Endothelial cell of umbilical vein (primary cell): Measurements from ENCODE around the gene OMD. TPM values are rescaled to one million over a fixed set of nuclear protein-coding genes. Genes with fewer than 3 reads are reported as not detected.

Experiments
- BruUV-seq: library from RNA; stranded (reverse); fragments of 400-500 nt; replicated peaks from 2 replicates; lab custom pipeline; 2021; lab: Mats Ljungman, UMichigan
- CTCF ChIA-PET: fragments of 300-600, 350-600 bp; sonication (Branson Sonifier 250); formaldehyde crosslinking; loops from one replicate; lab custom pipeline; 2021; ENCODE audit warnings: antibody characterized with exemption, inconsistent platforms; lab: Charles Lee
- POLR2A ChIA-PET: fragments of 300-600, 350-600 bp; sonication (Branson Sonifier 250); formaldehyde crosslinking; loops from one replicate; lab custom pipeline; 2021; ENCODE audit warnings: antibody characterized with exemption, inconsistent platforms; lab: Charles Lee
- DNase-seq: peaks from one replicate; pipeline ENCODE4 v3.0.0-alpha.2; 2011; ENCODE audit warnings: low read depth, low spot score
- FAIRE-seq: peaks from 2 replicates; lab custom pipeline; 2011; peaks lifted over from hg19 to GRCh38; lab: Jason Lieb, UNC
- H2AFZ ChIP-seq: 2 replicates; pipeline ENCODE4 v1.6.0; 2012; ENCODE audit warnings: low read depth, low read length, control low read depth, inconsistent platforms
- H3K27ac ChIP-seq: 2 replicates; pipeline ENCODE4 v1.5.1; 2011; ENCODE audit warnings: low read depth, mild to moderate bottlenecking, control low read depth, low read length, moderate library complexity; ENCODE audit not compliant: insufficient read depth
- H3K27me3 ChIP-seq, 2 experiments: 2 replicates each; pipeline versions ENCODE4 v1.6.0 to v1.6.1; 2011; ENCODE audit warnings: low read length in 2 of 2, mixed read lengths in 1 of 2; ENCODE audit not compliant: control insufficient read depth in 2 of 2, insufficient read depth in 2 of 2
- H3K36me3 ChIP-seq, 2 experiments: 2 replicates in 1 of 2; 3 replicates in 1 of 2; pipeline ENCODE4 v1.5.1; 2011; ENCODE audit warnings: low read length in 2 of 2, mild to moderate bottlenecking in 1 of 2, moderate library complexity in 1 of 2; ENCODE audit not compliant: control insufficient read depth in 2 of 2, insufficient read depth in 2 of 2; ENCODE audit errors: extremely low read depth in 1 of 2
- H3K4me1 ChIP-seq: 3 replicates; pipeline ENCODE4 v1.5.1; 2011; ENCODE audit warnings: mild to moderate bottlenecking, low read length; ENCODE audit not compliant: control insufficient read depth, insufficient read depth; ENCODE audit errors: extremely low read depth
- H3K4me2 ChIP-seq: 2 replicates; pipeline ENCODE4 v1.6.1; 2011; ENCODE audit warnings: low read length, control low read depth, mixed read lengths; ENCODE audit not compliant: insufficient read depth
- H3K4me3 ChIP-seq, 3 experiments: fragments of 200-600 bp in 1 of 3; sonication (generic), shearing (Covaris generic) in 1 of 3; replicated peaks in 1 of 3; 2 replicates each; pipeline ENCODE4 v1.5.1; 2011 to 2016; ENCODE audit warnings: control low read depth in 3 of 3, low read length in 3 of 3, mild to moderate bottlenecking in 2 of 3, inconsistent platforms in 1 of 3, low read depth in 1 of 3, moderate library complexity in 1 of 3; ENCODE audit not compliant: insufficient read depth in 1 of 3
- H3K79me2 ChIP-seq: 2 replicates; pipeline ENCODE4 v1.6.0; 2012; ENCODE audit warnings: low read length, inconsistent platforms; ENCODE audit not compliant: control insufficient read depth, insufficient read depth
- H3K9ac ChIP-seq: replicated peaks from 2 replicates; pipeline ENCODE3; 2011; ENCODE audit warnings: low read length, control low read depth; ENCODE audit not compliant: insufficient read depth; ENCODE audit errors: extremely low read depth
- H3K9me1 ChIP-seq: replicated peaks from 3 replicates; pipeline ENCODE4 v1.6.0; 2011; ENCODE audit warnings: mild to moderate bottlenecking, low read length; ENCODE audit not compliant: control insufficient read depth, insufficient read depth; ENCODE audit errors: extremely low read depth
- H3K9me3 ChIP-seq: replicated peaks from 2 replicates; pipeline ENCODE4 v1.5.1; 2012; ENCODE audit warnings: low read length, inconsistent platforms; ENCODE audit not compliant: control insufficient read depth, insufficient read depth
- H4K20me1 ChIP-seq: replicated peaks from 2 replicates; pipeline ENCODE3; 2011; ENCODE audit warnings: mild to moderate bottlenecking, low read length; ENCODE audit not compliant: control insufficient read depth, insufficient read depth; ENCODE audit errors: extremely low read depth
- FOS ChIP-seq: IDR thresholded peaks from 2 replicates; pipeline ENCODE4 v1.6.1; 2011; ENCODE audit warnings: mild to moderate bottlenecking, low read length, moderate library complexity, borderline replicate concordance; ENCODE audit not compliant: insufficient read depth
- GATA2 ChIP-seq: IDR thresholded peaks from 2 replicates; pipeline ENCODE4 v1.7.0; 2011; ENCODE audit warnings: low read depth, mild to moderate bottlenecking, moderate library complexity, mixed read lengths, low read length; ENCODE audit not compliant: insufficient read length, insufficient read depth
- JUN ChIP-seq: IDR thresholded peaks from 2 replicates; pipeline ENCODE4 v1.6.1; 2011; ENCODE audit warnings: borderline replicate concordance, low read depth; ENCODE audit not compliant: insufficient read length, insufficient read depth
- MYC ChIP-seq: IDR thresholded peaks from one replicate; pipeline ENCODE4 v1.6.1; 2011; ENCODE audit warnings: mild to moderate bottlenecking, low read depth, low read length
- POLR2A ChIP-seq: IDR thresholded peaks from 2 replicates; pipeline ENCODE4 v1.6.1; 2012; ENCODE audit warnings: low read depth, mild to moderate bottlenecking, control low read depth, low read length
- POLR2AphosphoS5 ChIP-seq: IDR thresholded peaks from 2 replicates; pipeline ENCODE4 v1.6.1; 2012; ENCODE audit warnings: low read depth, mild to moderate bottlenecking, control low read depth, low read length, moderate library complexity; ENCODE audit not compliant: insufficient read depth
- dilution Hi-C: fragments of 300-500 bp; cut with MboI; formaldehyde crosslinking; loops from one replicate; pipeline ENCODE4 v1.15.0; 2019; ENCODE audit warnings: low sequenced_read_pairs; ENCODE audit not compliant: extremely low pct_ligation_motif_present
- intact Hi-C: fragments of 100-400 bp; cut with micrococcal nuclease; formaldehyde crosslinking; loops from one replicate; pipeline ENCODE4 v1.10.0; 2022
- polyA plus RNA-seq, 4 experiments: library from polyadenylated mRNA; depleted of rRNA in 3 of 4; stranded (reverse) in 3 of 4; unstranded in 1 of 4; fragments of >200 nt; gene quantifications; 2 replicates each; pipeline versions ENCODE4 v1.2.1 to v1.2.3, GENCODE V29; 2011 to 2012; ENCODE audit warnings: missing spikeins in 1 of 4
- total RNA-seq: library from RNA; stranded (reverse); gene quantifications from 2 replicates; pipeline ENCODE4 v1.2.3, GENCODE V29; 2021
- TF ChIP-seq, protein P1 (sequence below): IDR thresholded peaks from 2 replicates; pipeline ENCODE4 v1.6.1; 2011; ENCODE audit not compliant: insufficient read depth, insufficient read length

Gene OMD
- total and polyA plus RNA-seq, 2 donors (not counting 3 experiments of a cell fraction or from before 2014, with no cell fraction given): not detected

DNA sequence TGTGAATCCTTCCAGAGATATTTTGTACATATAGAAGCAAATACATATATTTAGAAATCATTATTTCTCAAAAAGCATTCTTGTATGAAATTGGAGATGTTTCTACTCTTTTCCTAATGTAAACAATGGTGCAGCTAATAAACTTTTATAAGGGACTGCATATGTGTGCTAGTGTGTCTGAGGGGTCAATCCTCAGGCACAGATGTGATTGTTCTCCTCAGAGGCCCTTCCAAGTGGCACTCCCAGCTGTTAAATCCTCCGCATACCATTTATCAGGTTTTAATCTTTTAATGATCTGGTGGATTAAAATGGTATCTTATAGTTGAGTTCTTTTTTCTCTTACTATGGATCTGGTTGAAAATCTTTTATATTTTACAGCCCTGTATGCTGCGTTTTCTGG lies 5.6 kb upstream of the OMD start:
- H4K20me1 ChIP-seq: no peaks in the 10 kb centered on the region
- DNase-seq (no peak), FAIRE-seq (no peak)
- intact Hi-C loops (loop anchor here (10.0 kb wide), 1 partner anchor 55 kb away; the partner anchor contains the start of gene ASPN), dilution Hi-C loops (no loop called here)
- H3K4me1 ChIP-seq: no peaks in the 10 kb centered on the region
- no peak overlapping the region for H3K27ac ChIP-seq
- TF ChIP-seq MYC: no peak
- CTCF ChIA-PET: interaction anchor here (1.5 to 1.7 kb wide), 2 partner anchors 9 to 10 kb away, joined by 4 read pairs; no protein-coding TSS in a partner anchor
- H3K9me1 ChIP-seq: no peaks in the 10 kb centered on the region
- H3K36me3 ChIP-seq: no peaks in the 10 kb centered on the region
- no peak overlapping the region for H3K4me3 ChIP-seq
- POLR2A ChIA-PET: no interaction called here
- no TSS peak for BruUV-seq
- no peak overlapping the region for H2AFZ ChIP-seq
- H3K4me2 ChIP-seq: no peak overlapping the region
- no peaks in the 10 kb centered on the region for H3K9me3 ChIP-seq
- H3K79me2 ChIP-seq: no peaks in the 10 kb centered on the region
- no peak overlapping the region for H3K9ac ChIP-seq
- no peaks in the 10 kb centered on the region for H3K27me3 ChIP-seq

DNA sequence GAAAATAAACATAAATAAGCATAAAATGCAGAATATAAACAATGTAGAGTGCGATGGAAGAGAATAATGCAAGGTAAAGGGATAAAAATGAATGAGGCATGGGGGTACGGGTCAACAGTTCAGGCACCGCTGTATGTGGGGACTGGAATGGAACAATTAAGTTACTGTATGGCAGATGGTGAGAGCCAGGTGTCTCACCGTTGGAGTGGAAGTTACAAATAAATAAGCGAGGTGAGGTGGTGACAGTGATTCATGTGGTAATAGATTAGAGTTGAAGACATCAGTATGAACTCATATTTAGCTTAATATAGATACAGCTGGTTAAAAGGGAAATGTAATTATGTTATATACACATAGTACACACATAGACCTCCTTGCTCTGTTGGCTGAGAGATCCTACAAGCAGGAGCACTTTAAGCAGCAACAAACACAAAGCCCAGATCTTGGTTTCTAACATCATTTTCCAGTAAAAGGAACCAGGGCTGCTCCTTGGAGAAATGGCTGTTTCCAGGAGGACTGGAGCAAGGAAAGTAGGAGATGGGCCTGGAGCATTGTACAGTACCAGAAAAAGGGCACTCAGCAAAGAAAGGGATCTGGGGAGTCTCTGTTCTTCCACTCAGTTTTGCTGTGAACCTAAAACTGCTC lies 2.4 kb upstream of the OMD start:
- no peaks in the 10 kb centered on the region for H3K9me3 ChIP-seq
- no peak overlapping the region for H3K4me2 ChIP-seq
- H4K20me1 ChIP-seq: no peaks in the 10 kb centered on the region
- no peak overlapping the region for H3K4me3 ChIP-seq
- H2AFZ ChIP-seq: no peak overlapping the region
- no peaks in the 10 kb centered on the region for H3K27me3 ChIP-seq
- ChIA-PET CTCF (no interaction called here), POLR2A (no interaction called here)
- TF ChIP-seq FOS: no peak
- TF ChIP-seq POLR2AphosphoS5: no peak
- TF ChIP-seq MYC: no peak
- TF ChIP-seq POLR2A: no peak
- TF ChIP-seq JUN: no peak
- TF ChIP-seq, protein P1, sequence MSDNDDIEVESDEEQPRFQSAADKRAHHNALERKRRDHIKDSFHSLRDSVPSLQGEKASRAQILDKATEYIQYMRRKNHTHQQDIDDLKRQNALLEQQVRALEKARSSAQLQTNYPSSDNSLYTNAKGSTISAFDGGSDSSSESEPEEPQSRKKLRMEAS: no peak
- no peak for TF ChIP-seq GATA2
- no peak overlapping the region for H3K27ac ChIP-seq
- dilution Hi-C loops (no loop called here), intact Hi-C loops (no loop called here)
- no peak for DNase-seq
- FAIRE-seq: no peak
- BruUV-seq: no TSS peak
- H3K9me1 ChIP-seq: no peaks in the 10 kb centered on the region
- H3K79me2 ChIP-seq: no peaks in the 10 kb centered on the region
- H3K4me1 ChIP-seq: no peaks in the 10 kb centered on the region
- no peak overlapping the region for H3K9ac ChIP-seq
- H3K36me3 ChIP-seq: no peaks in the 10 kb centered on the region
